HG03457 (cell line): ENCODE measurements around the gene SORD.
"Not testable (repeated sequence)": the region's sequence is repeated elsewhere in the genome, so short reads cannot be mapped to it uniquely, and the experiment has no call there.

Source experiments
- ATAC-seq: cut with Tn5 transposase; IDR thresholded peaks from one replicate; pipeline ENCODE4 v1.9.1; 2021; ENCODE audit warnings: moderate number of reproducible peaks; ENCODE audit not compliant: unreplicated experiment

The SORD gene

GRCh38 chr15:45093622-45094357, 70.8 kb downstream of the SORD start:
- no peak for ATAC-seq

DNA sequence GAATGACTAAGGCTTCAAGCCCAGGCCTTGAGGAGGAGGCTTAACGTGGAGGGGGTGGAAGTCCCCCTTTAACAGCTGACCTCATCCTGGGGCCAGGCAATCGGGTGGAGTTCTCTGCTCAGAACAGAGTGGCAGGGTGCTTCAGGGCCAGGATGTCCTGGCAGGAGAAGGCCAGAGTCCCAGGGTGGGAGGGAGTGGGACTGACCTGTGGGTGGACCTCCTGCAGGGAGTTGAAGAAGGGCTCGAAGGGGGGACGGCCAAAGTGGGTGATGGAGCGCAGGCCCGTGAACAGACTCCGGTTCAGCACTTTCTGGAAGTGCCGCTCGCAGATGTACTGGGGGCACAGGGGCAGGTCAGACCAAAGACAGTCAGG, 71.3 kb downstream of the SORD start:
- ATAC-seq, result no peak

DNA sequence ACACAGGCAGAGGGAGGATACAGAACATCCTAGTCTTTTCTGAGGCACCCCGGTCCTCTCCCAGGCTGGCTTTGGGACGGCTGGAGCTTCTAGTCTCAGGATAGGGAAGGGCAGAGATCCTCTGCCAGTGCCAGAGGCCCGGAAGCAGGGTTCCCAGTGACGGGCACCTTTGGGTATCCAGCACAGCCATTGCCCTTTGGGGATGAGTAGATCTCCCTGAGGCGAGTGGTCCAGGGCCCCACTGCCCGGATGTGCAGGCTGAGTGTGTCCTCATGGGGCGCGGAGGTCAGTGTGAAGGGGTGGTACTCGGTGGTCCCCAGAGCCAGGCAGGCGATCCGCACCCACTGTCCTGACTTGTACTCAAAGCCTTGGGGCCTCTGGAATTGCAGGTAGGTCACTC, 72.7 kb downstream of the SORD start:
- no peak for ATAC-seq

GRCh38 chr15:45097466-45097865, 74.5 kb downstream of the SORD start:
- ATAC-seq, result no peak

DNA sequence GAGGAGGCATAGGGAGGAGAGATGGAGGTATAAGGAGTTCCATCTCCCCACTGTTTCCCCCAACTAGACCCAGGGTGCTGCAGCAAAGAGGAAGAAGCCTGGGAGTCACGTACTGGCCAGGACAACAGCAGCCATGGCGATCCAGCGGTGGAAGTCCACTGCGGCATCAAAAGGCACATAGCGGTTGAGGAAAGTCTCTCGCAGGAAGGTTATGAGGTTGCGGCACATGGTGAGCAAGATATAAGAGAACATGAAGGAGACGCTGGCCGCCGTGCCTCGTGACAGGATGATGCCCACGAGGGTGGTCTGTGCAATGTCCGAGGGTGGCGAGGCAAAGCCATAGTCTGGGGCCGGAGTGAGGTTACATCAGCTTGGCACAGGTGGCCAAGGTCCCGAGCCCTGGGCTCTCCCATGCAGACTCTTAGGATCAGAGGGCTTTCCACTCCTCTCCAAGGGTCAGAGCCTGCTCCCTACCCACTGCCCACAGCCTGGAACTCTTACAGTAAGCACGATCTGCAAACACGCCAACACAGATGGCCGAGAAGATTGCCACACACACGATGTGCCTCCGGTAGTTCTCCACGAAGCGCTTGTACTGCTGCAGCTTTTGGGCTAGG, 76.7 kb downstream of the SORD start:
- ATAC-seq, result no peak

DNA sequence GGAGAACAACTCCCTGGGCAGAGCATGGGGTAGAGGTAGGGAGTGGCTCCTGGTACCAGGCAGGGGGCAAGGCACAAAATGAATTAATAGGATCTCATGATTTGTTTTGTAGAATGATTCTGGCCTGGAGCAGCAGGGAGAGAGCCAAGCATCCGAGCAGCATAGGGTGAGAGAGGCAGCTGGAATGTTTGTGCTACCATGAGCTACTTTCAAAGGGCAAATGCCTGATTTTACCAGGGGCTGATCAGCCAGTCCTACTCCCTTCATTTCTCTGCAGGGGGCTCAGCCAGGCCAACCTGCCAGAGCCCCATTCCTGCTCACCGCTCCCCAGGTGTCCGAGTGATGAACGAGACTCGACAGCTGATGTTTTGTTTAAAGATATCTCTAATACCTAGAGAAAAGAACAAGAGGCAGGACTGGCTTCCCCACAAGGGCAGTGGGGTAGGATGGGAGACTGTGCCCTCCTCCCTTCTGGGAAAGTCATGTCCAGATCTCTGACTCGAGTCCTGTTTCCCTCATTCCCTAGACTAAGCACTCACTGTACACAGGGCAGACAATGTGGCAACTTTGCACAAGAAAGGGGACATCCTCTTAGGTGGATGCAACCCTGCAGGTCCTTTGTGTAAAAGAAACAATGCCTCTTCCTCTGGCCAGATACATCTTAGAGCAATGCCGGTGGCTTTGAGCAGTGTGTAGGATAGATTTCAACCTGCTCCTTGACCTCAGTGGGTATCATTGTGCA, 78.1 kb downstream of the SORD start:
- ATAC-seq, result no peak

- ATAC-seq, result no peak
Observed at GRCh38 chr15:45101749-45102148, 78.8 kb downstream of the SORD start.

GRCh38 chr15:45102226-45102625, 79.2 kb downstream of the SORD start:
- no peak for ATAC-seq

GRCh38 chr15:45104170-45104569, 81.2 kb downstream of the SORD start:
- ATAC-seq, result not testable (repeated sequence)

DNA sequence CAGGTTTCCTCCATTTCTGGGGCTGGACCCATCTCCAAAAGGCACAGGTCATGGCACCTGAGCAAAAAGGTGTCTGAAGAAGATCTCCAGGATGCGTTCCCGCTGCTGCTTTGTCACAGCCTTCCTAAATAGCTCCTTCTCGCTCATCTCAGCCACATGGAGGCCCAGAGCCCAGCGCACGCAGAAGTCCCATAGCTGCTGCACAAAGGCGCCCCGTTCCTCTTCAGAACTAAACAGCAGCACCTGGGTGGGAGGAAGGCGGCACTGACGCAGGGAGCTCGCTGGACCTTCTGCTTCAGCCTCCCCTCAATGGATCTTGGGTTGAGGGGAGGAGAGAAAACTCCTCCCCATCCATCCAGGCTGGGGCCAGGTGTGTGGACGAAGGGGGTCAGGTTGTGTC, 82.6 kb downstream of the SORD start:
- ATAC-seq, result no peak

- ATAC-seq, result no peak
Observed at GRCh38 chr15:45106002-45106790, 83.2 kb downstream of the SORD start.

DNA sequence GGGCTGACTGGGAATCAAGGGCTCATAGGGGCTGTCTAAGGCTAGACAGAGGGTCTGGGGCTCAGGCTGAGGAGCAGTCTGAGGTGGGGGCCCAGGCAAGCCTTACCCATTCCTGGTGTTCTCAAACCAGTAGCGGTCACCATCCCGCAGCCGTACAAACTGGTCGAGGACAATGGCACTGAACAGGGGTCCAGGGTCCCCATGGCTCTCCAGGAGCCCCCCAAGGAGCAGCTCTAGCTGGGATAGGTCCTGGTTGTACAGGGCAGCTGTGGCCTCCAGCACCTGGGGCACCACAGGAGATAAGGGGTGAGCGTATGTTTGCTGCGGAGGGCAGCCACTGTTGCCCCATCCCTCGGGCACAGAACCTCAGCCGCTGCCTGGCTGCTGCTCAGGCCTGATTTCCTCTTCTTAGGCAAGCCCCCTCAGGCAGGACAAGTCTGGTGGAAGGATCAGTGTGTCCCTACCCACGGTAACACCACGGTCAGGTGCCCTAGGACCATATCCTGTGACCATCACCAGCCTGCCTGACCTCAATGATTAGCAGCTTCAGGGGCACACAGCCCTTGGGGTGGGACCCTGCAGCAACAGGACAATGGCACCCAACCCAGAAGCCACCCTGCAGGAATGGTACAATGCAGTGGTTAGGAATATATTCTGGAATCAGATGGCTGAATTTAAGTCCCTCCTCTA, 85.1 kb downstream of the SORD start:
- no peak for ATAC-seq

DNA sequence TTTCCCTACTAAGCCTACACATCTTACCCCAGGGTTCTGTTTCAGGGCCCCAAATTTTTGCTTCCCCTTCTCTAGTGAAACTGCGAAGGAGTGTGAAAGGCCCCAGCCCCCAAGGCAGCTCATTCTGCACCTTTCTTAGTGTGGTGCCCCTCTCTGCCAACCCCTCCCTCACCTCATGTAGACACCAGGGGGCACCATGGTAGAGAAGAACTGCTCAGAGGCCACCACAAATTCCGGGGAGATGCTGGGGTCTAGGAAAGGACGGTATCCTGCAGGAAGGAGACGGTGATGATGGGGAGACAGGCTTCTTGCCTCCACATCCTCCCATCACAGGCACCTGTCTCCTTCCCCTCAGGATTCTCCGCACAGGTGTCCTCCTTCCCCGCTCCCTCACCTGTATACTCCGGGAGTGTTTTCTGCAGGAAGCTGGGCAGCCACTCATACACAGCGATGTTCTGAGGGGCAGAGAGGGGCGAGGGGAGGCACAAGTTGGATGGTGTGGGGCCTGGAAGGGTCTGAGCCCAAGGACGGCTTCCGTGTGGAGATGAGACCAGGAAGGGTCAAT, 87.3 kb downstream of the SORD start:
- no peak for ATAC-seq

DNA sequence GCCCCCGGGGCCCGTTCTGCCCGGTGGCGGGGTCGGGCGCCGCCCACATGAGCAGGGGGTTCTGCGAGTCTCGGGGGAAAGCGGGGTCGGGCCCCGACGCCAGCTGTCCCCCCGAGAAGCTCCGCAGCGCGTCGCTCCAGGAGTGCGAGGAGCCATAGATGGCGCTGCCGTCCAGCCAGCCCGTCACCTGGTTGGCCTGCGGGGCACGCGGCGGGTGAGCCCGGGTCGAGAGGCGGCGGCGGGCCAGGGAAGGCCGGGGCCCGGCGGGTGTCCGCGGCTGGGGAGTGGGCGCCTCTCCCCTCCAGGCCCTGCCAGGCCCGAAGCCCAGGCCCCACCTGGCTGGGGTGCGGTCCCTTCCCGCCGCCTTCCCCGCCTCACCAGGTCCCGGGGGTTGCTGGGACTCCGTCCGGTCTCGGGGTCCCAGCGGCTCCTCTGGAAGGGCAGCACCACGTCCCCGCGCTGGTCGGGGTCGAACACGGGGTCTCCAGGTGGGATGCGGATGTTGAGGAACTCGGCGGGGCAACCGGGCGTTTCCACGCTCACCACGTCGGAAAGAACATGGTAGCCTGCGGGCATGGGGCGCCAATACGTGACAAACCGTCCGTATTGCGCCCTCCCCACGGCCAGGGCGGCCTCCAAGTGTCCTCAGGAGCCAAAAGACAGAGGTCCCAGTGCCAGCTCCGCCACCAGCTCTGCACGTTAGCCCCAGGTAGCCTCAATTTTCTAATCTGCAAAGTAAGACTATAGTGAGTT, 88.6 kb downstream of the SORD start:
- ATAC-seq, result no peak

GRCh38 chr15:45112143-45112590, 89.2 kb downstream of the SORD start:
- ATAC-seq, result no peak

DNA sequence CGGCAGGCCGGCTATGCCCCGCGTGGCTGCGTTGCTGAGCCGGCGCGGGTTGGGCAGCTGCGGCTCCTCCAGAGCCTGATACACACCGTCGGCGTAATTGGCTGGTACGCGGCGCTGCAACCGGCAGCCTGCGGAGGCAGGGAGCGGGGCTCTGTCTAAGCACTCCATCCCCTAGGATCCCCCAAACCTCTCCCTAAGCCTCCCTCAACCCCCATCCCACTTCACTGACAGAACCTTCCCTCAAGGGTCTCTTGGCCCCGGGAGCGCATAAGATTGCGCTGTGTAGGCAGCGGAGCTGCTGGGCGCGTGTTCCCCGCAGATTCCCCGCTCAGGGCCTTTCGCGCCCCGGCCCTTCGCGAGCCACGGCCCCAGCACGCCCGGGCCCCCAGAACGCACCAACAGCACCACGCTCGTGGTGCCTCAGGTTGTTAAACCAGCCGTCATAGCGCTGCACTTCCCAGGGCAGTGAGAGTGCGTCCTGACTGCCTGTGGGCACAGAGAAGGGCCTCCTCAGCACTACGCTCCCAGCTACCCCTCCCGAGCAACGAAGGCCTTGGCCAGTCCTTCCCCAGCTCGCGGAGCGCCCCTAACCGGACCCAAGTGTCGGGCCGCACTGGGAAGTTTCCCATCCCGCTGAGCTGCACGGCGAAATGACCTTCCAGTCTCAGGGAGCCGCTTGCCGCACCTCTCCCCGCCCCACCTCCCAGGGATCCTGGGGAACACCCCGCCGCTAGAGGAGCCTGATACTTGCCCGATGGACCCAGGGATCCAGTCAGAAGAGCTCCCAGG, 89.8 kb downstream of the SORD start:
- no peak for ATAC-seq

- ATAC-seq, result no peak
Observed at GRCh38 chr15:45113380-45113990, 90.5 kb downstream of the SORD start.

- no peak for ATAC-seq
Observed at GRCh38 chr15:45114076-45114750, 91.2 kb downstream of the SORD start, which contains the start of the genes DUOX2 and DUOXA2. TSS of gene DUOX2 (minus strand) at chr15:45114172. CDS start at chr15:45113411, 761 bp downstream. TSS of gene DUOXA2 (plus strand) at chr15:45114326. CDS start at chr15:45114606, 280 bp downstream.
